Activated CD4-positive, alpha-beta T cell treated with anti-CD3 and anti-CD28 coated beads, Interleukin-2, amount 50 U/mL, for 24 hours (primary cell): Measurements from ENCODE around the gene GREM2.

Experiments used
- DNase-seq, 2 donors: peaks; one replicate each; pipeline ENCODE4 v3.0.0-alpha.2; 2020; ENCODE audit warnings: low read depth in 1 of 2, low spot score in 1 of 2

GREM2 gene

DNA sequence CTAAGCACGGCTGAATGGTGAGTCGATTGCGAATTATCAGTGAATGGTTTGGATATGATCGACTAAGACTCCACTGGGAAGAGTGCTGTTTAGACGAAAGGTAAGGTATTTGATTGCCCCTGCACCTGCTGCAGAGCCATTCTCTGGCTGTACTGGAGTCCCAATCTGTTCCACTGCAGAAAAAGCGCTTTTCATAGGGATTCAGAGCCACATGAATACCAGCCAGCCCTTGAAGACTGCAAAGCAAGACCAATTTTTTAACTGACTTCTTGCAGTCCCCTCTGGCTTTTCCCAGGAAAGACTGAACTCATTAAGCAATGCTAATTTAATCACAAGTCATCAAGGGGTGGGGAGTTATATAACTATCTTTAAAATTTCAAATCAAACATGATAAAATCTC lies 1.3 kb downstream of the GREM2 start:
- DNase-seq, result no peak

DNA sequence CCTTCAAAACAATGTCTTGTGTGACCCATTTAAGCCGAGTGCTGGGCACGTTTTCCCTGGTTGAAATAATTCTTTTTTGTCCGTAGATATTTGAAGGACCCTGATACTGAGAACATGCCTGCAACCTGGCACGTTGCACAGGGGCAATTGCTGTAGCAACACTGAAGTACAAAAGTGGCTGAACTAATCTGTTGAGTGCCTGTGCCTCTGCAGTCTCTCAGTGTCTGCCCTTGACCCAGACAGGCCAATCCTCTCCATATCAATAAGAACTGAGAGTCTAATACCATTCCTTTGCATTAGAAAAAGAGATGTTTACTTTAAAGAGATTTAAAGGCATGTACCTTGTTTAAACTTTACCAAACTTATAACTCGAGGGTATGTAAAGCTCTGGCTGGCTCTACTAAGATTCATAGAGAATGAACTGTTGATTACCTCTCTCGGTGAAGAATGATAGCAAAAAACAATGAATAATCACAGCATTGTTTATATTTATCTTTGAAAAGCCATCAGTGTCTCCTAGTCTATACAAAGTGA lies 2.4 kb downstream of the GREM2 start:
- DNase-seq, result no peak

DNA sequence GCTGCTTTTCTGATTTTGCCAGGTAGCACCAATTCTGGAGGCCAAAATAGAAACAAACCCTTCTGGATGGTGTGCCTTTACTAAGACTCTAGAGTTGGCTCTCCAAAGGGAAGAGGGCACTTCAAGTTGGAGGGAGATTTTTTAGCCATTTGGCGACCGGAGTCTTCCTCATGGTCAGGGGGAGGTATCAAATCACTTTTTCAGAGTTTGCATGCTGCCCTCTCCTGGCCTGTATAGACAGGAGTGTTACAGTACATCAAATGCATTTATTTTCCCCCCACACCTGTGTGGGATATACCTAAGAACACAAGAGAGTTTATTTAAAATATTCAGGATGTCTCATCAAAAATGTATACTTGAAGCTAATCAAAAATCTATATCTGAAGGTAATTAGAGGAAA lies 3.2 kb downstream of the GREM2 start:
- DNase-seq, result no peak

DNA sequence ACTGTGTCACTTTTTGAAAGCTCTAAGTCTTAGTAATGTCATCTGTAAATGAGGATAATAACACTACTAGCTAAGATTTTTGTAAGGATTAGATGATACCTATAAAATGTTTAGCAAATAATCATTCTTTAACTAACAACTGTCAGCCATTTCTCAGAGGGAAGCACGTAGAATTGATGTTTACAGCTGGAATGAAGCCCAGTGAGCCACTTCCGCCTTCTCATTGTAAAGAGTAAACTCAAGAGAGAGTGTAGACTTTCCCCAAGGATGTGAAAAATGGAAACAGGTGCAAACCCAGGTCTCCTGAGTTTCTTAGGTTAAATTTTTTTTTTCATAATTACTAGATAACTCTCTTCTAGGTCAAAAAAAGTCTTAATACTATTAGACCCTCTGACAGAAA lies 4.9 kb downstream of the GREM2 start:
- DNase-seq, result no peak

DNA sequence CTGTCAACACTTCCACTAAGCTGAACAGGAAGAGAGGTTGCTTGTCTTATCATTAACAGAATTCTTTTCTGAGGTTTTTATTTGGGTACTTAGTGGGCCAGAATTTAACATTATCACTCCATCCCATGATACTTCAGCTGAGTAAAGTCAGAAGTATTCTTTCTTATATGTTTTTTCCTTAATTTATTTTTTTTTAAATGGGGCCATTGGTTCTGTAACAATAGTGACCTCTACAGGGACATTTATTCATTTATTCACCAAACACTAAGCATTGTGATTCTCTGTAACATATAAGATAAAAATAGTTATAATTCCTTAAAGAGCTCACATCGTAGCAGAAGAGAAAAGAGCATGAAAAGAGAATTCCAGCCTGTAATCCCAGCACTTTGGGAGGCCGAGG lies 9.8 kb downstream of the GREM2 start:
- no peak for DNase-seq

DNA sequence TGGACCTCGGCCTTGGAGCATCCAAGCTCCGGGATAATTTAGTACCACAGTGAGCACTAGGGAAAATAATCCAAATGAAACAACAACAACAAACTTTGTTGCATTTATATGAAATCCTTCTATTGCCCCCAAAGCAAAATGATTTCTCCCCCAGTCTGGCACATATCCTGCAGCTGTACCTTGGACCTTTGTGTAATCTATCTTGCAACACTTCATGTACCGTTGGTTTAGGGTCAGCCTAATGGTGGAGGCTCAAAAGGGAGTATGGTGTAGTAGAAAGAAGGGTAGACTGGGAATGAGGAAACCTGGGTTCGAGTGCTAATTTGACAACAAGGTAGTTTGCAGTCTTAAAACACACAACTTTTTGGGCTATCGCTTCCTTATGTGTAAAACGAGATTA lies 12.1 kb downstream of the GREM2 start:
- no peak for DNase-seq

DNA sequence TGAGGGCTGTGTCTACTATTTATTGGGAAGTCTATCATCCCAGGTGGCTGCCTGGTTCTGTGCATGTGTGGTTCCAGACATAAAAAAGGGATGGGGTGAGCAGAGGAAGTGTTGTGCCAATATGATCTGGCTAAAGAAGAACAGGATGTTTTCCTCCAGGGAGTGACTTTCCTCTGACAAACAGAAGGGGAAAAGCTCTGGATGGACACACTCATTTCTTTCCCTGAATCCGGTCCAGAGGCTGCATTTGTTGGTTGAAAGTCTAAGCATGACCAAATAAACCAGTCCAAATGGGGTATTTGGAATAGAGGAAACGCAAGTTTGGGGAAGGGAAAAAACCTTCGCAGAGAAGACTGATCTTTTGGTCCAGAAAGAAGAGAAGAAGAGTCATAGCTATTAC lies 12.7 kb downstream of the GREM2 start:
- no peak for DNase-seq

DNA sequence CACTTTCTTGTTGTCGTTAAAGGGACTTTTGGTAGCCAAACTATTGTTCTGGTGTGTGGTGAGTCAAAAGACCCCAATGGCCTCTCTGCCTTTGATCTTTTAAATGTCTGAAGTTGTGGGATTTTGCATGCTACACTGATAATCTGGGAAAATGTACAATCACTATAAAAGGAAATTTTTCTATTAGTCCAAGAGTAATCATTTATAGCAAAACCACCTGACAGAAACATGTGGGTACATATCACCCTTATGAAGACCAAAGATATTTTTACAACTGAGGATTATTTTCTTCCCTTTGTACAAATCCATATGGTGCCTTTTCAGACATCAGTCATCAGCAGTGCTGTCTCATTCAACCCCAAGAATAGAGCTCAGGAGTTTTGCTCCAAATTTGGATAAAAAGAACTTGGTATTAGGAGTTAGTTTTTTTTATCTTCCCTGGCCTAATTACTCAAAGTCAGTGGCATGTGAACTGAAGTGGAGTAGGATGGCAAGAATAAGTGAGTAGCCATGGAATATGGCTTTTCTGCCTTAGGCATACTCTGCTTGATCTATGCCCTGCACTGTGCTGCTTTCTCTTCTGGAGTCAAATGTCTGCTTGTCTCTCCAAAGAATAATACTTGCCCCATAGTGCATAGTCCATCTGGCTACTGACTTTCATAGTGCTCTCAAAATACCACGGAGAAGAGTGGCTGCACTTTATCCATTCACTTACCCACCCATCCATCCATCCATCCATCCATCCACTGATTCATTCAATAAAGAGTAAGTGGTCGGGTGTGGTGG lies 13.5 kb downstream of the GREM2 start:
- DNase-seq, result no peak

DNA sequence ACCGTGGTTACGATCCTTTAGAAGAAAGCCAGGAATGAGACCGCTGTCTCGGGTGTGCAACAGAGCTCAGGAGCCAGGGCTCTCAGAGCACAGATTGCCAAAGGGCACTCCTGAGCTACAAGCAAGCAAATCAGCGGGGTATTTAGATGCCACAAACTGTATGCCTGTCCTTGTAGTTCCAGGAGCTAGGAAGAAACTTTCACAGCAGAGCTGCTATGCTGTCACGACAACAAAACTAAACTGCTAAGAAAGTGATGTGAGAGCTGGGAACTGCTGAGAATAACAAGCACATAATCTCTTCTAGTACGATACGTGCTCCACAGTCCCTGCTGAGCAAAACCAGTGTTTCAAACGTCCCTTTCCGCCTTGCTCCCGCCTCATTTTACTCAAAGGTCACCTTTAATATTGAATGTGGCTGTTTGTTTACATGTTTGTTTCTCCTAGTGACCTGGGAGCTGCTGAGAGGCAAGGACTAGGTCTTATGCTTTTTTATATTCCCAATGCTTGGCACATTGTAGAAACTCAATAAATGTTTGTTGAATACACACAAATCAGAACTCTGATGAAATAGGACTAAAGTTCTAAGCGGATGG lies 14.7 kb downstream of the GREM2 start:
- DNase-seq, result no peak

DNA sequence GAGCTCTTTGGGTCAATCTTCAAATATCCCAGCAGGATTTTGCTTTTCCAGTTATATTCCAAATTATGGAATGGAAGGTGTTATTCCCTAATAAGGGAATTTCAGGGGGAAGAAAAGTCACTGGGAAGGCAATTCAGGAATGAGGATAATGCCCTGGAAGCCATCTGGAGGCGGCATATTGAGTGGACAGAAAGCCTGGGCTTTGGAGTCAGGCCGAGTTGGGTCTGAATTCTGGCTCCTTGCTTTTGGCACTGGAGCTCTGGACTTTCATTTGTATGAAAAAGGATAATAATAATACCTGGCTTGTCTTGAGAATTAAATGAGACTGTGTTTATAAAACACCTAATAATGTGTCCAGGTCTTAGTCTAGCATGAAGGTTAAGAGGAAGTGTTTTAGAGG lies 16.5 kb downstream of the GREM2 start:
- no peak for DNase-seq

DNA sequence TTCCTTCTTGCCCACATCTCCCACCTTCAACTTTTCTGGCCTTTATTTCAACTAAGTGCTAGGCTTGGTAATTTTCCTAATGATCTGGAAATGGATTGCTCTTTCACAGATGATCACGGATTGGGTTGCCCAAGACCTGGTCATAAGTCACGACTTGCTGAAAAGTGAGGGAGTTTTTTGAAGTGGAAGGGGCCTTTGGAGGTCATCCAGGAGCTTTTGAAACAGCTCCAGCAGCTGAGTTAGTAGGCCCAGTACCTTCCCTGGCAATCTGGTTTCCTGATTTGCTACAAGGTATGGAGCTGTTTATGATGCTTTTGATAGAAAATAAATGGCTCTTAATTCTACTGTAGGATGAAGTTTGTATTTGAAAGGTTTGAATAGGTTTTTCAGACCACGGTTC lies 20.4 kb downstream of the GREM2 start:
- DNase-seq, result no peak

DNA sequence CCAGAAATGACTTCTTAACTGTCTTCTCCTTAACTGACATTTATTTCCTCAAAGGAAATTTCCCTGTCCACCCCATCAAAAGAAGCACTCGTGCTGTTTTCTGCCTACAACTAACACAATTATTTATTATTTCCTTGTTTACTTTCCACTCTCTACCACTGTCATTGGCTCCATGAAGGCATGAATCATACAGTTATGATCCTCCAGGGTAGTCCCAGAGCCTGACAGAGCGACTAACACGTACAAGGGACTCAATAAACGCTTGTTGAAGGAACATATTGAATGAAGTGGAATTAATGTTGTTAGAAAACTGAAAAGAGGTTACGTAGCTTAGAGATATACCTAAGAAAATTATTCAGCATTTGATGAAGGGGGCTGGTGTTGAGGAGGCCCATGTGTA lies 20.9 kb downstream of the GREM2 start:
- no peak for DNase-seq

DNA sequence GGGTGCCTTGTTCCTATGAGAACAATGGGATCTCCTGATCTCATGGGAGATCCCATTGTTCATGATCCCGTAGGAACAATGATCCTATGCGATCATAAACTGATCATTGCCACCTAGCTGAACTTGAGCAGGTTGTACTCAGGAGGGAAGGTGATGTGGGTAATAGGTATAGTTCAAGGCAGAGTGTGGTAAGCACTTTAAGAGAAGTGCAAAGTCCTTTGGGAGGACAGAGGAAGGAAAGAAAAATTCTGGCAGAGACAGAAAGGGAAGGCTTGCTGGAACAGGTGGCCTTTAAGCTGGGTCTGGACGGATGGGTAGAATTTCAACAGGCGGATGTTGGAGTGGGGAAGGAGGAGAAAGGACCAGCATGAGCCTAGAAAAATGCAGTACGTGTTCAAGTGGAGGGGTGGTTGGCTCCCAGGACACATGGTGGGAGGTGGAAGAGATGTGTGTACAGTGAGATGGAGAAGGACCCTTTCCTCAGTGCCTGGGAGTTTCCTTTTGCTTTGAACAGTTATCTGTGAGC lies 22.3 kb downstream of the GREM2 start:
- no peak for DNase-seq

DNA sequence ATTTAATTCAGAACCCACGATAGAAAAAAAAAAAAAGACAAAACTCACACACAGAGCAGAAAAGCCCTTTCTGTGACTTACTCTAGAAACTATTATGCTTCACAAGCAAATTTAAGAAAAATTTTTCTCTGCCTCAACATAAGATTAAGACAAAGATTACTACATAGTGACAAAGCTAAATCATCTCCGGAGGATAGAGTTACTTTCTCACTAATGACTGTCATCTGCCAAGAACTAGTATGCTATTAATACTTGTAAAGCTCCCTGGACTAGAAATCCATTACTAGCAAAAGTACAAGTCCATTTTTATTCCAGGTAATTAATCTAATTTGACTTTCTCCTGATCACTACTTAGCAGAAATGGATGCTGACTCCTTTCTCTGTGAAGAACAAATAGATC lies 25.9 kb downstream of the GREM2 start:
- DNase-seq, result no peak

DNA sequence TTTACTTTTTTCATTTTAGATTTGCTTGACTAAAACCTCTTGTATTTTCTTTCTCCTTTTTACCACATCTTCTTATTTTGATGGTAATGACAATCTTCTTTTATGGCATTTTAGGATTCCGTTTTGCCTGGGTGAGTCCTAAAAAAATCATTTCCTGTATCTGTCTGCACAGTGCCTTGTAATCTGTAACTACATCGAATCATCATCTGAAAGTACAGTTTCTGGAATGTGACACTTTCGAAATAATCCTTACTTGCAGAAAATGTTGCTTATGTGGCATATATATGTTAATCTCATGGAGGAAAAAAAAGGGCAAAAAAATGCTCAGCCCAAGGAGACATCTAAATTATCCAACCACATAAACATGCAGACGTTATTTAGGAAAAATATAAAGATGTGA lies 29.0 kb downstream of the GREM2 start:
- DNase-seq, result no peak

DNA sequence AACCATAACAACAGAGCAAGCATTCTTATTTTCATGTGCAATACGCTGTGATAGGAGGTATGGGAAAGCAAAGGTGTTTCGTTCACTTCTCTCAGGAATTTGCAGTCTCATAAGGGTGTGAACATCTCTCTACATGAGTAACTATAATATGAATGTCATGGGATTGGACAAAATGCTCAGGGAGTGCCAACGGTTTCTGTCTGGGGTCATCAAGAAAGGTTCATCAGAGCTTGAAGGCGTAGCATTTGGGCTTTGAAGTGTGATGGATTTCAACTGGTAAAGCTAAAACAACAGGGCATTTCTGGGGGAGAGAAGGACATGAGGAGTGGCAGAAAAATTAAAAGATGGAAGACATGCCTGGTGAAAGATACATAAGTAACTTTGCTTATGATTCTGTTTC lies 32.4 kb downstream of the GREM2 start:
- DNase-seq, result no peak

DNA sequence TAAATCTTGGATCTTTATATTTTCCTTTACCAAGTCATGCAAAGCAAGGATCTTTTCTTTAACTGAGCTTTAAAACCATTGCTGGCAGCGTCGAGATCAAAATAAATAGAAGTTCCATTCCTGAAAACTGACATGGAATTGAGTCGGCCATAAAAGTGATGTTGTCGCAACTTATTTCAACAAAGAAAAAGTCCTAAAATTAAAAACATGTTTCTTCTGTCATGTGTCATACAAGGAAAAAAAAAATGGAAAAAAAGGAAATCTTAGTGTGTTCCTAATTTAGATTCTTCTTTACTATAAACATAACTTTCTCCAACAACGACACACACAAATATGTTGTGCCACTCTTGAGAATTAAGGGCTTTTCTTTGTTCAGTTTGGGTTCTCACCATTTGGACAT lies 34.9 kb downstream of the GREM2 start:
- no peak for DNase-seq

DNA sequence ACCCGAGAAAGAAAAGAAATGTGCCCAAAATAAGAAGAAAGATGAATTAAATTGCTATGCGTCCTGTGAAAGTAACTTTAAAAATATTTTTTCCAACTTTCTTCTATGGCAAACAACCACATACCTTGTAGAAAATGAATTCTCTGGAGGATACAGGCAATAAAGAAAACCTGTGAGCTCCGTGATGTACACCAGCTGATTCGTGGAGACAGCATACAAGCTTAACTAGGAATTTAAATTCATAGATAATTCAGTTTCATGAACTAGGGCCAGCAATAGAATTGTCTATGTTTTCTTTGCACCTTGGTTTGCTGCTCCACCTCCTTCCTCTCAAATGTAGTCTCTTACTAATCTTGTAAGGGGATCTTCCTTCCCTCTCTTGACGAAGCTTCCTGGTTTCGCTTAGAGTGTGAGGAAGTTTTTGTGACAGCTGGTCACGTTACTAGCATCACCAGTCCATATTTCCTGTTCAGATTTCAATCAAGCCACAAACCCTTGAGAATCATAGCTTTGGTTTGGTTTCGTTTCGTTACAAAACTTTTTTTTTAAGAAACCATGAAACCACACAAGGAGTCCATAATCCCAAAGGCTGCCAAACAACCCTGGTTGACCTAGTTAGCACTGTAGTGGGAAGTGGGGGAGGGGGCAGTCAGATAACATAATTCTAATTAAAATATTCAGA lies 35.8 kb downstream of the GREM2 start:
- DNase-seq, result peak in 1 of 2 donors; percentile 1

DNA sequence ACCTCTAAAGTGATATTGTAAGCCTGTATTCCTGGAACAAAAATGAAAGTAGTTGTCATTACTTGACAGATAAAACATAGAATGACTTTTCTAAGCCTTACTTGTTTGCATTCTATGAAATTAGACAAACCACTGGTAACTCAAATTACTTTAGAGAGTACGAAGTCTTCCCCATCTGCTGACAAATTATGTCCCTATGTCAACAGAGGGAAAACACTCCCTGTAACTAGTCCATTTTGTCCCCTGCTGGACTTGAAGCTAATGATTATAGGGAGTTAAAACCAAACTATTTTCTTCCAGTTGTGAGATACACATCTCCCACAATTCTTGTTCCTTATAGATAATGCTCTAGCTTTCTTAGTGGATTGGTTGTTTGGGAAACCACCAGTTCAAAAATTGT lies 39.6 kb downstream of the GREM2 start:
- no peak for DNase-seq

DNA sequence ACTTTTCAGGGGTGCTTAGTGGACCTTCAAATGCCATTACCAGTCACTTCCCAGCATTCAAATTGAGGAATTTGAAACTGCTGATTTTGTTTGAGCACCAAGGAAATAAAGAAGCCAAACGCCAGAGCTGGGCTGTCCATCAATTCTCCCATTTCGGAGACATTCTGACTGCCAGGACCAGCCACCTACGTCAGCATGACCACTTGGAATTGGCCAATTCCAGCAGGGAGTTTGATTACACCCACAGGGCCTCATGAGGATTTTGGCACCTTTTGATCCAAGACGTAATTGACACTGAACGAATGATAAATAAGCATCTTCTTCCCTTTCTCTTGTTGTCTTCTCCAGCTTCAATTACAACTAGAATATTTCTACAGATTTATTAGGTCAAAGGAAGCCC lies 40.2 kb downstream of the GREM2 start:
- DNase-seq, result no peak

DNA sequence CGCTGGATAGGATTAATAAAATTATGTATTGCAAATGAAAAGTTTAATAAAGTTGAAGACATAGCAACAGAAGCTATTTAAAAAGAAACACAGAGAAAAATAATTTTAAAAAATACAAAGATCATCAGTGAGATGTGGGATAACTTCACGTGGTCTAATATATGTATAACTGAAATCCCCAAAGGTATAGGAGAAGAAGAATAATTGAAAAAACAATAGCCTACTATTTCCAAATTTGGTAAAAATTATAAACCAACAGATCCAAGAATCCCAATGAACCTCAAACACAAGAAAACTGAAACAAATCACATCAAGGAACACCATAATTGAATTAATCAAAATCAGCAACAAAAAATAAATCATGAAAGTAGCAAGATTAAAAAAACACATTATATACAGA lies 44.9 kb downstream of the GREM2 start:
- DNase-seq, result no peak

DNA sequence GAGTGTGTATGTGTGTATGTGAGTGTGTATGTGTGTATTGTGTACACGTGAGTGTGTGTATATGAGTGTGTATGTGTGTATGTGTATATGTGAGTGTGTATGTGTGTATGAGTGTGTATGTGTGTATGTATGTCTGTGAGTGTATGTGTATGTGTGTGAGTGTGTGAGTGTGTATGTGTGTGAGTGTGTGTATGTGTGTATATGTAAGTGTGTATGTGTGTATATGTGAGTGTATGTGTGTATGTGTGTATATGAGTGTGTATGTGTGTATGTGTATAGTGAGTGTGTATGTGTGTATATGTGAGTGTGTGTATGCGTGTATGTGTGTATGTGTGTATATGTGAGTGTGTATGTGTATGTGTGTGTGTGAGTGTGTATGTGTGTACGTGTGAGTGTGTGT lies 49.2 kb downstream of the GREM2 start:
- no peak for DNase-seq
